Placental pericyte (primary cell): ENCODE measurements around the gene SLC43A3. TPM values are rescaled to one million over a fixed set of nuclear protein-coding genes. Genes with fewer than 3 reads are reported as not detected.

Experiments used
- small RNA-seq: library from RNA; depleted of rRNA; stranded (forward); fragments of <200 nt; gene quantifications from one replicate; pipeline ENCODE3, GENCODE V24; 2012; ENCODE audit warnings: low replicate concordance
- total RNA-seq: library from RNA; depleted of rRNA; stranded (reverse); fragments of >200 nt; gene quantifications from 2 replicates; pipeline ENCODE4 v1.2.3, GENCODE V29; 2012

Gene SLC43A3
- total RNA-seq: 40.2 and 70.2 TPM in 2 replicates

GRCh38 chr11:57426929-57427726, at the start of gene SLC43A3:
TSS of gene SLC43A3 (minus strand) at chr11:57427121. CDS start at chr11:57426172, 949 bp downstream.

GRCh38 chr11:57460022-57460757, 33.3 kb upstream of the SLC43A3 start, which contains the start of gene RTN4RL2:
TSS of gene RTN4RL2 (plus strand) at chr11:57460528. CDS start at chr11:57460866, 338 bp downstream.

GRCh38 chr11:57390535-57390934, 36.4 kb downstream of the SLC43A3 start, which contains the start of gene PRG2:
TSS of gene PRG2 (minus strand) at chr11:57390650. CDS start at chr11:57389944, 706 bp downstream.

GRCh38 chr11:57380975-57381374, 45.9 kb downstream of the SLC43A3 start, which contains the start of gene PRG3:
TSS of gene PRG3 (minus strand) at chr11:57381150. CDS start at chr11:57380708, 442 bp downstream.

Small RNA genes within 50 kb of the gene (small RNA-seq; reads per million reads assigned to genes)
- not detected for gene RNA5SP341

Other genes with a start within 250 kb of the SLC43A3 start
- not detected in 2 replicates for gene LRRC55, start 245.2 kb downstream of the SLC43A3 start, total RNA-seq
- not detected in 2 replicates for gene APLNR, start 189.9 kb downstream of the SLC43A3 start, total RNA-seq
- 76.8 and 95.2 TPM in 2 replicates for gene TNKS1BP1, start 102.2 kb downstream of the SLC43A3 start, total RNA-seq
- gene SSRP1, start 91.2 kb downstream of the SLC43A3 start, total RNA-seq: 89.5 and 116 TPM in 2 replicates
- gene P2RX3, start 88.8 kb downstream of the SLC43A3 start, total RNA-seq: not detected in 2 replicates
- gene PRG3, start 46.0 kb downstream of the SLC43A3 start, total RNA-seq: not detected in 2 replicates
- gene PRG2, start 36.5 kb downstream of the SLC43A3 start, total RNA-seq: 0.14 TPM in 1 of 2 replicates, not detected in the other
- gene RTN4RL2, start 33.4 kb upstream of the SLC43A3 start, total RNA-seq: under 0.01 TPM in 1 of 2 replicates, not detected in the other
- 13.2 and 34.4 TPM in 2 replicates for gene SLC43A1, start 88.6 kb upstream of the SLC43A3 start, total RNA-seq
- gene TIMM10, start 103.6 kb upstream of the SLC43A3 start, total RNA-seq: 22.1 and 27.9 TPM in 2 replicates
- not detected in 2 replicates for gene SMTNL1, start 110.5 kb upstream of the SLC43A3 start, total RNA-seq
- 39.4 and 57.1 TPM in 2 replicates for gene UBE2L6, start 140.6 kb upstream of the SLC43A3 start, total RNA-seq
- gene SERPING1, start 170.6 kb upstream of the SLC43A3 start, total RNA-seq: 1.6 and 16.4 TPM in 2 replicates
- gene YPEL4, start 222.8 kb upstream of the SLC43A3 start, total RNA-seq: 0.14 TPM in 1 of 2 replicates, not detected in the other
- gene CLP1, start 230.6 kb upstream of the SLC43A3 start, total RNA-seq: 16.0 and 25.8 TPM in 2 replicates
- gene ZDHHC5, start 241.0 kb upstream of the SLC43A3 start, total RNA-seq: 56.7 and 77.9 TPM in 2 replicates